GM18861 (cell line): Measurements from ENCODE around the gene IZUMO2.
"Not testable (repeated sequence)": the region's sequence is repeated elsewhere in the genome, so short reads cannot be mapped to it uniquely, and the experiment has no call there.

Experiments used
- ATAC-seq: cut with Tn5 transposase; IDR thresholded peaks from one replicate; pipeline ENCODE4 v1.9.1; 2021; ENCODE audit not compliant: unreplicated experiment

IZUMO2 gene

DNA sequence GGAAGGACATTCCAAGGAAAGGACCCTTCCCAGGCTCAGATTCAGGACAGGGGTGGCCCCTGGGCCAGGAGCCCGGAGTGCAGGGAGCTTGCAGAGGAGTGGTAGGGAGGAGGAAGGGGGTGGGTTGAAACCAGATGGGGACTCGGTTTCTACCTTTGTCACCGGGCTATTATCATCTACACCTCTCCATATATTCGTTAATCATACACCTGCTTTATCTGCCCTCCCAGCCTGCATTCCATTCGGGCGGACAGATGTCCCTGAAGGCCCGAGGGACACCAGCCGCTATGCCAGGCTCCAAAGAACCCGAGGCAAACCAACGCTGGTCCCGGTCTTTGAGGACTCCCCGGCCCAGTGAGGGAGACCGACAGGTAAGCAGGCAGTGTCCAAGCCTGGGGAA, 24.9 kb upstream of the IZUMO2 start:
- ATAC-seq = no peak

DNA sequence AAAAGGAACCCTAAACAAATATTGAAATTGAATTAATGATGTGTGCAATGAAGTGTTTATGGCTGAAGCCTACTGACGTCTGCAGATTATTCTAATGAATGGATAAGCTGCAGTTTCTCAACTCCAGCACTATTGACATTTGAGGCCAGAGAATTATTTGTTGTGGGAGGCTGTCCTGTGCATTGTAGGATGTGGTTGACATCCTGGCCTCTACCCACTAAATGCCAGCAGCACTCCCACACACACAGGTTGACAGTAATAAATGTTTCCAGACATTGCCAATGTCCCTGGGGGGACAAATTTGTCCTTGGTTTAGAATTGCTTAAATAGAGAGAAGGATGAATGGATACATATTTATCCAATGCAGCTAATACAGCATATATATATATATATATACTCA, 21.1 kb upstream of the IZUMO2 start:
- ATAC-seq = no peak

DNA sequence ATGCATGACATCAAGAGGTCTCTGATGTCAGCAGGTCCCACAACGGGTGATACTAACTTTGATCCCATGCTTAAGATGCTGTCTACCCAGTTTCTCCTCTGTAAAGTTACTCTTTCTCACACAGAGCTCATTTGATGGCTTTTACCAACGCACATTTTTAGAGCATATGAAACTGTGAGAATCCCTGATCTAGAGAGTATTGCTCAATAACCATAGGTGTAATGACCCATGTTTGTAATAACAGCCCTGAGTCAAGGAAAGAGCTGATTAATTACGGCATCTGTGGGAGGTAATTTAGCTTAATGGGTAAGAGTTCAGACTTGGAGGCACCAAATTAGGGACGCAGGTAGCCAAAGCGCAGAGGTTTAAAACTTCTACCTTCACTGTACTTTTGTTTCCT, 18.0 kb upstream of the IZUMO2 start:
- ATAC-seq = no peak

DNA sequence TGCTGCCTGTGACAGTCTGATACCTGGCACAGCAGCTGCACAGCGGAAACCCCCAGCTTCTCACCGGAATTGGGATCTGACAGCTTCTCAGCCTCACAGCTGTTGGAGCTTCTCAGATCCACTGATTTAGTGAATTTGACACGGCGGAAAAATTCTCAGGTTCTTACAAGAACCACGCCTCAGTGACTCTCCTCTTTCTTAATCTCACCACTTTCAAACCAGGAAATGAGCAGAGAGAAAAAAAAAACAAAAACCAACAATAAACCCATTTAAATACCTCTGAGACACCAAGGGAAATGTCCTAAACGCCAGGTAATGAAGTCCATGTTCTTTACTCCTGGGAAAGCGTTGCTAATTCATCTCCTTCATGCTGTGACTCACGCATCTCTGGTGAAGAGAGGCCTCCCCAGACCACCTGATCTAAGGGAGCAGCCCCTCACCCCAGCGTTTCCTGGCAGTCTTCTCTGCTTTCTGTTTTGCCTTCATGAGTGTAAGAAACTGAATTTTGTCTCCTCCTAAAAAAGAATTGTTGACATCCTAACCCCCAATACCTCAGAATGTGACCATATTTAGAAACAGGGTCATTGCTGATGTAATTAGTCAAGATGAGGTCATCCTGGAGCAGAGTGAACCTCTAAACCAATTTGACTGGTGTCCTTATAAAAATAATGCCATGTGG, 15.9 kb upstream of the IZUMO2 start:
- no peak for ATAC-seq

DNA sequence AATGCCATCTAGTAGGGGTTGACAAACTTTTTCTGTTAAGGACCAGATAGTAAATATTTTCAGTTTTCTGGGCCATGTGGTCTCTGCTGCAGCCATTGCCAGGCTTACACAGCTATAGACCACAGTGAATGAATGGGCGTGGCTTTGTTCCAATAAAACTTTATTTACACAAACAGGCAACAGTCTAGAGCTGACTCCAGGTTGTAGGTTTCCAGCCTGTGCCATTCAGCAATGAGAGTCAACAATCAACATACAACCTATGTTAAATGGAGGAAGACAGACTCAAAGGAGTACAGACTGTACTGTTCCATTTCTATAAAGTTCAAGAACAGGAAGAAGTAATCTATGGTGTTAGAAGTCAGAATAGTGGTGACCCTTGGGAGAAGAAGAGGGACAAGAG, 15.2 kb upstream of the IZUMO2 start:
- no peak for ATAC-seq

DNA sequence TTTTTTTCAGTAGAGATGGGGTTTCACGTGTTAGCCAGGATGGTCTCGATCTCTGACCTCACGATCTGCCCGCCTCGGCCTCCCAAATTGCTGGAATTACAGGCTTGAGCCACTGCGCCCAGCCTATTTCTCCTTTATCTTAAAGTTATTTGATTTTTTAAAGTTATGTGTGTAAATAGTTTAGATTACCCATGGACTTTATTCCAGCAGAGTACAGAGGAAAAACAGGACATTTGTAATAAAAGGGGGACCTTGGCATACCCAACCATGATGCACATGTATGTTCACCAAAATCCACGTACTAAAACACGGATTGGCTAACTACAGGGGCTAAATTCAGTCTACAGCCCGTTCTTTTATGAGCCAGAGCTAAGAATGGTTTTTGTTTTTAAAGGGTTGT, 13.7 kb upstream of the IZUMO2 start:
- ATAC-seq = no peak

DNA sequence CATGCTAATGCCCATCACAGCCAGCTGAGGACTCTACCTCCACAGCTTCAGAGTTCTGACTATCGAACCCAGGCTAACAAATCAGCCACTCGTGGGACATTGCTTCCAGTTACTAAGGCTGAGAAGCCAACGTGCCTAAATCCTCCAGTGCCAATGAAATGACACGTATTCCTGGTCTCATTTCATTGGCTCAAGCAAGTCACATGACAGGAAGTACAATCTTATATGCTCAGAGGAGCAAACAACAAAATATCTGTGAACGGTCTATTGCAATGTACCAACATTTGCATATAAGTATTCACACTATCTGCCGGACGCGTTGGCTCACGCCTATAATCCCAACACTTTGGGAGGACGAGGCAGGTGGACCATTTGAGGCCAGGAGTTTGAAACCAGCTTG, 12.8 kb upstream of the IZUMO2 start:
- no peak for ATAC-seq

DNA sequence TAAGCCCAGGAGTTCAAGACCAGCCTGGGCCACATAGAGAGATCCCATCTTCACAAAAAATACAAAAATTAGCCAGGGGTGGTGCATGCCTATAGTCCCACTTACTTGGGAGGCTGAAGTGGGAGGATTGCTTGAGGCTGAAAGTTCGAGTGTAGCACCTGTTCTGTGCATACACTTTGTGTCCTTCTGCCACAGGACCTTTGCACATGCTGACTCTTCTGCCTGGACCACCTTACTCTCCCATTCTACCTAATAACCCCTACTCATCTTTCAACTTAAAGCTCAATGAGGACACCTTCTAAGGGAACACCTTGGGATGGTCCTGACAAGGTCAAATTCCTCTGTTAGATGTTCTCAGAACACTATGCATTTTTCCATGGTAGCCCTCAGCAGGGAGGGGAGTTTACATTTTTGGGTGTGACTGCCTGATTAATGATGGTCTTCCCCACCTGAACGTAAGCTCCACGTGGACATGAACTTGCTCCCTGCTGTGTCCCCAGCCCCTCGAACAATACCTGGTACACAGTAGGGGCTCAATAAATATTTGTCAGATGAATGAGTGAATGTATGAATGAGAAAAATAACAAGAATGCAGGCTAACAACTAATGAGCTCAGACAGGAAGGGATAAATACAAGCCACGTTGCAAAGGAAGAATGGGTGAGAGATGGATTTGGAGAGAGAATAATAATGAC, 11.2 kb upstream of the IZUMO2 start:
- no peak for ATAC-seq

DNA sequence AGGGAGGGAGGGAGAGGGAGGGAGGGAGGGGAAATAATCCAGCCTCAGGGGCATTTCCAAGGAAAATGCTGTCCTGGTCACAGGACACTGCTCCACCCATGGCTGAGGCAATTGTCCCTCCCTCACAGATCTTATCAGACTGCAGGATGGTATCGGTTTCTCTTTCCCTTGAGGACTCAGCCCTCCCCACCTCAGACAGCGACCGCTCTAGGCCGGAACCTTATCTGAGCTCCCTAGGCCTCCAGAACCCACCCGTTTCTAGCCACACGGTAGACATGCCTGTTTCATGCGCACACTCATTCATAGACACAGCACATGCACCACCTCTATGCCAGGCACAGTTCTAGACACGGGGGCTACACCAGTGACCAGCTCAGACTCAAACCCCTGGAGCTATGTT, 10.0 kb upstream of the IZUMO2 start:
- ATAC-seq = no peak

DNA sequence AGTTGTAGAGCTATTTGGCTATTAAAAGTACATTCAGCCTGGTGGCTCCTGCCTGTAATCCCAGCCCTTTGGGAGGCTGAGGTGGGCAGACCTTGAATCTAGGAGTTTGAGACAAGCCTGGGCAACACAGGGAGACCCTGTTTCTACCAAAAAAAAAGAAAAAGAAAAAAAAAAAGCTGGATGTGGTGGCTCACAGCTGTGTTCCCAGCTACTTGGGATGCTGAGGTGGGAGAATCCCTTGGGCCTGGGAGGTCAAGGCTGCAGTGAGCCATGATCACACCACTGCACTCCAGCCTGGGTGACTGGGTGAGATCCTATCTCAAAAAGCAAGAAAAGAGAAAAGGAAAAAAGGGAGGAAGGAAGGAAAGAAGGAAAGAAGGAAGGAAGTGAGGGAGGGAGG, 9.6 kb upstream of the IZUMO2 start:
- no peak for ATAC-seq

DNA sequence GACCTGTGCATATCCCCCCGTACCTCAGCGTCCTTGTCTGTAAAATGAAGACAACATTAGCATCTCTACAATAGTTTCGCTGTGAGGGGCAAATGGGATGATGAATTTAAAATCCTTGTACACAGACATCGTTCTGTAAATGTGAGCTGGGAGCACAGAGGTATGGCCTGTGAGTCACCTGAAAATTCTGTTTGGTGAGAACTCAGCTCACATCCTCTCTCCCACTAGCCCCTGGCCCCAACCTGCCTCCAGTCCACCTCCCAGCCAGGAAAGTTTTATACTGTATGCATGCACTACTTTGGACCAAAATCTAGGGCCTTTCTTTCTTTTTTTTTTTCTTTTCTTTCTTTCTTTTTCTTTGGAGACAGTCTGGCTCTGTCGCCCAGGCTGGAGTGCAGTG, 8.7 kb upstream of the IZUMO2 start:
- ATAC-seq = no peak

DNA sequence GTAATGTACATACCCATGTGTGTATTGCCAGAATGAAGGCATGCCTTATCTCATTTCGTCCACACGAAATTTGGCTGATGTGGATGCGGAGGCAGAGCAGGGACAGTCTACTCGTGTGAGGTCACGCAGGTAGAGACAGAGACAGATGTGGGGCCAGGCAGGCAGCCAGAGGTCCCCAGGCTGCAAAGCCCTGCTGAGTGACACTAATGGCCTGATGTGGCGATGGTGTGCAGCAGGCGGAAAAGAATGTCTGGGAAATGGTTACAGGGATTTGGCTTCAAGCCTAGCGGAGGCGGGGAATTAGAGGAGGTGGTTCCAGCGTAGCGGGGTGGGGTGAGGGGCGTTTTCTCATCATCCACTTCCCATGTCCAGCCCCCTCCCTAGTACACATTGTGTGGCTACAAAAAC, 4.2 kb upstream of the IZUMO2 start:
- no peak for ATAC-seq

DNA sequence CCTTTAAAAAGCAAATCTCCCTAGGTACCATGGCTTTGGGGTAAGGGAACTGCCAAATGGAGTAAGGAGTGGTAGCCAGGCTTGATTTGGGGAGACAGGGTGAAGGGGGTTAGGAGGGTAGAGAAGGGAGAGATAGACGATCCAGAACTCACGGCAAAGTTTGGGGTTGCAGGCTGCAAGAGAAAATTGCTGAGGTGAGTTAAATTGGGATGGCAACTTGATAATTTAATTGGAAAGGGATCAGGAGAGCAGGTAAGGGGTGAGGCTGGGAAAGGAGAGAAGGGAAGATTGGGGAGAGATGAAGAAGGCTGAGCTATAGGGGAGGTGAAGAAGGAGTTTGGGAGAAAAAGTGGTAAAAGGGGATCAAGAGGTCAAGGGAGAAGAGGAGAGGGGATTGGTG, 4.0 kb downstream of the IZUMO2 start:
- ATAC-seq = no peak

DNA sequence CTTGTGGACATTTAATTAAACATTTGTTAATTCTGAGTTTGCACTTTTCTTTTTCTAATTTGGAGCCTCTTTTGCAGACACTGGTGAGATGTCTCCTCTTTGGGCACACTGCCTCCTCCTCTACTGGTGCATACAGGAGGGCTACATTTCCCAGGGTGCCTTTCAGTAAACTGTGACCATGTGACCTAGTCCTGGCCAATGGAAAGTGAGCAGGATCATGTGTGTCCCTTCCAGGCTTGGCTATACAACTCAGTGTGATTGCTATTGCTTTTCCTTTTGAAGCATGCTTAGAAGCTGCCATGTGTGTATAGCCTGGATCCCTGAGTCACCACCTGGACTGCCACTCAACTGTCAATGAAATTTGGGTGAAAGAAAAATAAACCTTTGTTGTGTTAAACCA, 4.5 kb downstream of the IZUMO2 start:
- ATAC-seq = no peak

DNA sequence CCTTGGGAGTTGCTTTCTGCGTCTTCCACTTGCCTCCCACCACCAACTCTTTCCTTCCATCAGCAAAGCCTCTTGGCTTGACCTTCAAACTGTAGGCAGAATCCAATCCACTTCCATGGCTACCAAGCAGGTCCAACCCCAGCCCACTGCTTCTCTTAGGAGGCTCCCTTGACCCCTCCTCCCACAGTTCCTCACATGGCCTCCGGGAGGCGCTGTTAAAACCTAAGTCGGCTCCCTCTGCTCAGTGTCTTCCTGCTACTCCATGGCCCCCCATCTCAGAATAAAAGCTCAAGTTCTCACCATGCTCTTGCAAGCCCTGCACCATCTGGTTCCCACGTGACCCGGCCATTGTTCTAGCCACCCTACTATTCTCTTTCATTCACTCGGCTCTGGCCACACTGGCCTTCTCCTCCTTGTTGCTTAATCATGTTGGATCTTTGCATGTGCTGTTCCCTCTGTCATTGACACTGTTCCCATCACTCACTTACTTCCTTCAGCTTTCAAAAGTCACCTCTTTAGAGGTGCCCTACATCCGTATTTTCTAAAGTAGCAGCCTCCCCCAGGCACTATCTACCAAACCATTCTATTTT, 7.5 kb downstream of the IZUMO2 start:
- ATAC-seq = no peak

DNA sequence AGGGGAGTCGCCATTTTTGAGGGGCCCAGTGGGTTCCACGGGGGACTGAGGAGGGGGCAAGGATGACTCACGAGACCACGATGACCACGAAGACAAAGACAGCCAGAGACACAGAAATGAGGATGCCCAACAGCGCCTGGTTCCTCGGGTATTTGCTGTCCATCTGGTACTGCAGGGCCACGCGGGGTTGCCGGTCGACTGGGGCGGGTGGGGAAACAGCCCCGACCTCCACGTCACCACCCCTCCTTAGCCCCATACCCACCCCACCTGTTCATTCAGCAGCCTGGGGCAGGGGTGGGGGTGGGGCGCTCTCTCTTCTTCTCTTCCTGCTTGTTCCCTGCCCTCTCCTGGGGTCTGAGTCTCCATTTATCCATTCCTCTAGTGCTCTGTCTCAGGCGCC, 8.6 kb downstream of the IZUMO2 start:
- ATAC-seq = no peak

DNA sequence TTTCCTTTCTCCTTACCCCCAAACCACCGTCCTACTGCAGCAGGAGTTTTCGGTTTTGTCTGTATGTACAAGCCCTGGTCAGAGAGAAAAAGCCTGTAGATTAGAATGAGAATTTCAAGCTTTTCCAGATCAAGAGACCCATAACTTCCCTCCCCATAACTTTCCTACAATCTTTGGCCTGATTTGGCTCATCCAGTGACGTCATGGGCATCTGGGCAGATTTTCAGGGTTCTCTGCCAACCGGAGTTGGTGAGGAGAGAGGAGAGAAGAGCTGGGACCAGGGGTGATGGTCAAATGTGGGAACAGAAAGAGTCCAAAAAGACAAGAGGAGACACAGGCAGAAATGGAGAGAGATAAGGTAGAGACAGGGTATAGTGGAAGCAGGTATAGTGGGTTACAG, 10.5 kb downstream of the IZUMO2 start:
- no peak for ATAC-seq

DNA sequence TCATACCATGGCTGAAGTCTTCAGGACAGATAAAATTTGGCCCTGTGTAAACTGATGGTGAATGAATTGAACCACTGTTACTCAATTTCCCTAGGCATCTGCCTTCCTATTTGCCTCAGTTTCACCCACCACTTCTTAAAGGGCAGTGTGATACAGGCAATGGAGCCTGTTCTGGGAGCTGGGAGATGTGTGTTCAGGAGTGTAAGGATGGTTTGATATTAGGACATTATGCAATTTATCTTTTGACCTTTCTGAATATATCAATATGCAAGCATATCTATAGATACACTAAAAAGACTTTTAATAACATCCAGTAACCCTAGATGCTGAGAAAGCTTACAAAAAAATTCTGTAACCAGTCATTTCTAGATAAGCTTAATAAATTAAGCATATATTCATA, 14.6 kb downstream of the IZUMO2 start:
- ATAC-seq = no peak

DNA sequence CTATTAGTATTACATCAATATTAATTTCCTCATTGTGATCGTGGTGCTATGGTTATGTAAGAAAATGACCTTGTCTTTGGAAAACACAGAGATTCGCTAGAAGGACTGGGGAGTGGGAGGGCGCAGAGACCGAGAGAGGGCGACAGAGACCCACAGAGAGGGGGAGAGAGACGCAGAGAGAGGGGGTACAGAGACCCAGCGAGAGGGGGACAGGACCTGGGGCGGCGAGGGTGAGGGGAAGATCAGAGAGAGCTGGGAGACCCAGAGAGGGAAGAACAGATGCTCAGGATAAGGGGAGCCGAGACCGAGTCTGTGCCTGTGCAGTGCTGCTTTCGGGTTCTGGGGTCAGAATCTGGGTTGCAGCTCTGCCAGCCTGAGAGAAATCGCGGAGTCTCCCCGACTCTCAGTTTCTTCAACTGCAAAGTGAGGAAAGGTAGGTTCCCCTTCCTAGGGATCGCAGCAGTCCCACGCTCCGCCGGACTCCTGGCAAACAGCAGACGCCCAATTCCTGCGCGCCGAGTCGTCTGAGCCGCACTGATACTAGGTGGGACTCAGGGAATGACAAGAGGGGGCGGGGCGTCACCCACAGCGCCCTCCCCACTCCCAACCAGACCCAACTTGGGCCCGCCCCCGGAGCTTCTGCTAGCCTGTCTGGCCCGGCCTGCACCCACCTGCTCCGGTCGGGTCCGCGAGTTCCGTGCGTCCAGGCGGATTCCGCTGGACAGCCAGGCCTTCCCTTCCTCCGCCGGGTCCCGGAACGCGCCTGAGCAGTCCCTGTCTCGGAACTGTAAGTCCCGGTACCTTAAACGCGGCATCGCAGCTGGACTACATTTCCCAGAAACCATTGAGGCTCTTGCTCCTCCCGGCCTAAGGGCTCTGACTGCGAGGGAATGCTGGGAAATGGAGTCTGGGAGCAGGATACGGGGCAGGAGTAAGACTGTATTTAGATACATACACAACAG, 15.3 kb downstream of the IZUMO2 start:
- no peak for ATAC-seq

DNA sequence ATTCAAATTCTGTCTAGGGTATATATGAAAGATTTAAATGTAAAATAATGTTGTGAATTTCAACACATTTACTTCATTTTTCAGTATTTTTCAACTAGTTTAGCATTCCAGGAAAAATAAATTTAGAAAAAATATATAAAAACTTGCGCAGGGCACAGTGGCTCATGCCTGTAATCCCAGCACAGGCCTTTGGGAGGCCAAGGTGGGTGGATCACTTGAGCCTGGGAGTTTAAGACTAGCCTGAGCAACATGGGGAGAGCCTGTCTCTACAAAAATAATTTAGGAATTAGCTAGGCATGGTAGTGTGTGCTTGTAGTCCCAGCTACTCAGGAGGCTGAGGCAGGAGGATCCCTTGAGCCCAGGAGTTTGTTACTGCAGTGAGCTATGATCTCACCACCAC, 21.2 kb downstream of the IZUMO2 start:
- not testable (repeated sequence) for ATAC-seq

DNA sequence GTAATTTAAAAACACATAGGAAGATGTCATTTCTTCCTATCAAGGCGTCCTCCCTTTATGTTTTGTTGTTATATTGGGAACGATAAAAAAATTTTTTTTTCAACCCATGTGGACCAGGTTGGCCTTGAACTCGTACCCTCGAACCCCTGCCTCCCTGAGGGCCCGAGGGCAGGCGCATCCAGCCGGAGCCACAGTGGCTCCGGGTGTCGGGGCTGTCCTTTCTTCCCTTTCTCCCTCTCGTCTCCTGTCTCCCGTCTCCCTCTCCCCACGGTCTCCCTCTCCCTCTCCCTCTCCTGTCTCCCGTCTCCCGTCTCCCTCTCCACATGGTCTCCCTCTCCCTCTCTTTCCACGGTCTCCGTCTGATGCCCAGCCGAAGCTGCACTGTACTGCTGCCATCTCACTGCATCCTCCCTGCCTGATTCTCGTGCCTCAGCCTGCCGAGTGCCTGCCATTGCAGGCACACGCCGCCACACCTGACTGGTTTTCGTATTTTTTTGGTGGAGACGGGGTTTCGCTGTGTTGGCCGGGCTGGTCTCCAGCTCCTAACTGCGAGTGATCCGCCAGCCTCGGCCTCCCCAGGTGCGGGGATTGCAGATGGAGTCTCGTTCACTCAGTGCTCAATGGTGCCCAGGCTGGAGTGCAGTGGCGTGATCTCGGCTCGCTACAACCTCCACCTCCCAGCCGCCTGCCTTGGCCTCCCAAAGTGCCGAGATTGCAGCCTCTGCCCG, 22.8 kb downstream of the IZUMO2 start:
- not testable (repeated sequence) for ATAC-seq
